Raji (cell line): Measurements from ENCODE around the gene PMIS2.

Experiments used
- POLR2A ChIP-seq: IDR thresholded peaks from 2 replicates; pipeline ENCODE4 v1.6.1; 2011; ENCODE audit warnings: low read depth, low read length, control low read depth; ENCODE audit not compliant: insufficient read depth

PMIS2 gene

GRCh38 chr19:35563207-35563829, 22.7 kb upstream of the PMIS2 start, which contains the start of gene ATP4A:
Gene ATP4A (minus strand): TSS chr19:35563658. CDS start chr19:35563629, 29 bp downstream.
- TF ChIP-seq POLR2A = no peak

- TF ChIP-seq POLR2A = no peak
Observed at GRCh38 chr19:35565016-35565856, 20.7 kb upstream of the PMIS2 start.

GRCh38 chr19:35566738-35567137, 19.2 kb upstream of the PMIS2 start:
- TF ChIP-seq POLR2A = no peak

- TF ChIP-seq POLR2A = no peak
Observed at GRCh38 chr19:35569281-35569781, 16.6 kb upstream of the PMIS2 start.

- no peak for TF ChIP-seq POLR2A
Observed at GRCh38 chr19:35571406-35571965, 14.5 kb upstream of the PMIS2 start.

GRCh38 chr19:35577918-35578317, 8.1 kb upstream of the PMIS2 start:
- no peak for TF ChIP-seq POLR2A

GRCh38 chr19:35578707-35579106, 7.3 kb upstream of the PMIS2 start:
- TF ChIP-seq POLR2A = no peak

- no peak for TF ChIP-seq POLR2A
Observed at GRCh38 chr19:35582760-35583159, 3.2 kb upstream of the PMIS2 start.

- no peak for TF ChIP-seq POLR2A
Observed at GRCh38 chr19:35587321-35587720, 1.3 kb downstream of the PMIS2 start.

GRCh38 chr19:35590875-35591274, 4.9 kb downstream of the PMIS2 start:
- TF ChIP-seq POLR2A = no peak

GRCh38 chr19:35592226-35592625, 6.3 kb downstream of the PMIS2 start:
- TF ChIP-seq POLR2A = no peak

GRCh38 chr19:35595928-35596327, 10.0 kb downstream of the PMIS2 start:
- no peak for TF ChIP-seq POLR2A

- TF ChIP-seq POLR2A = no peak
Observed at GRCh38 chr19:35596366-35596999, 10.5 kb downstream of the PMIS2 start.

- TF ChIP-seq POLR2A = no peak
Observed at GRCh38 chr19:35601971-35602370, 16.0 kb downstream of the PMIS2 start.

GRCh38 chr19:35607661-35608060, 21.7 kb downstream of the PMIS2 start:
- TF ChIP-seq POLR2A = no peak

- no peak for TF ChIP-seq POLR2A
Observed at GRCh38 chr19:35608251-35608650, 22.3 kb downstream of the PMIS2 start.

GRCh38 chr19:35609851-35610353, 23.9 kb downstream of the PMIS2 start:
- peak; percentile 62 for TF ChIP-seq POLR2A
